SK-N-SH (cell line): ENCODE results near the gene PDE4D. TPM values are rescaled to one million over a fixed set of nuclear protein-coding genes. Genes with fewer than 3 reads are reported as not detected.

ENCODE experiments used
- CTCF ChIA-PET: fragments of 300-600, 350-600 bp; formaldehyde crosslinking; extraction: SDS; loops from one replicate; lab custom pipeline; 2021; lab: Yijun Ruan, JAX
- POLR2A ChIA-PET: fragments of 350-600 bp; sonication (Branson Sonifier 250); formaldehyde crosslinking; extraction: SDS; loops from one replicate; lab custom pipeline; 2020; ENCODE audit warnings: antibody characterized with exemption, inconsistent platforms; lab: Yijun Ruan, JAX
- DNase-seq: peaks from one replicate; pipeline ENCODE4 v3.0.0; 2012
- H2AFZ ChIP-seq: fragments of 200-600 bp; sonication (generic); 2 replicates; pipeline ENCODE4 v1.8.1; 2016; ENCODE audit warnings: antibody characterized with exemption, mild to moderate bottlenecking, low read depth
- H3F3A ChIP-seq: fragments of 200-600 bp; sonication (generic); replicated peaks from 2 replicates; pipeline ENCODE3; 2016; ENCODE audit warnings: antibody characterized with exemption, mild to moderate bottlenecking; ENCODE audit not compliant: insufficient read depth
- H3K27ac ChIP-seq, 2 experiments: fragments of 200-500 bp in 1 of 2; fragments of 200-600 bp in 1 of 2; sonication (Bioruptor generic) in 1 of 2; sonication (generic), shearing (Covaris generic) in 1 of 2; 2 replicates each; pipeline versions ENCODE4 v1.5.1 to v1.6.1; 2014 to 2016; ENCODE audit warnings: low read depth in 2 of 2, inconsistent platforms in 1 of 2, low read length in 1 of 2, mild to moderate bottlenecking in 1 of 2, mixed read lengths in 1 of 2
- H3K27me3 ChIP-seq: fragments of 200-600 bp; sonication (generic), shearing (Covaris generic); 2 replicates; pipeline ENCODE4 v1.6.1; 2016; ENCODE audit warnings: mixed run types; ENCODE audit not compliant: insufficient read depth
- H3K36me3 ChIP-seq, 2 experiments: fragments of 200-500 bp in 1 of 2; fragments of 200-600 bp in 1 of 2; sonication (Bioruptor generic) in 1 of 2; sonication (generic) in 1 of 2; replicated peaks in 1 of 2; 2 replicates each; pipeline versions ENCODE3 to v1.5.1; 2014 to 2016; ENCODE audit warnings: low read length in 1 of 2, mild to moderate bottlenecking in 1 of 2; ENCODE audit not compliant: insufficient read depth in 2 of 2, control insufficient read depth in 1 of 2
- H3K4me1 ChIP-seq, 2 experiments: fragments of 200-500 bp in 1 of 2; fragments of 200-600 bp in 1 of 2; sonication (Bioruptor generic) in 1 of 2; sonication (generic), shearing (Covaris generic) in 1 of 2; 2 replicates each; pipeline versions ENCODE4 v1.5.1 to v1.6.1; 2014 to 2016; ENCODE audit warnings: low read depth in 1 of 2, low read length in 1 of 2, mixed run types in 1 of 2; ENCODE audit not compliant: insufficient read depth in 2 of 2, control insufficient read depth in 1 of 2
- H3K4me2 ChIP-seq: fragments of 200-600 bp; sonication (generic), shearing (Covaris generic); 2 replicates; pipeline ENCODE4 v1.6.1; 2017; ENCODE audit warnings: mixed run types
- H3K4me3 ChIP-seq, 2 experiments: fragments of 200-500 bp in 1 of 2; fragments of 200-600 bp in 1 of 2; sonication (Bioruptor generic) in 1 of 2; sonication (generic), shearing (Covaris generic) in 1 of 2; 2 replicates each; pipeline versions ENCODE4 v1.5.1 to v1.8.1; 2014 to 2016; ENCODE audit warnings: low read depth in 2 of 2, inconsistent platforms in 1 of 2, low read length in 1 of 2, mild to moderate bottlenecking in 1 of 2, mixed read lengths in 1 of 2, moderate library complexity in 1 of 2
- H3K79me2 ChIP-seq: fragments of 200-600 bp; sonication (generic); 2 replicates; pipeline ENCODE4 v1.8.1; 2017; ENCODE audit warnings: mild to moderate bottlenecking; ENCODE audit not compliant: insufficient read depth
- H3K9ac ChIP-seq: fragments of 200-600 bp; sonication (generic); 2 replicates; pipeline ENCODE4 v1.6.1; 2017; ENCODE audit warnings: mixed run types
- H3K9me2 ChIP-seq: fragments of 200-600 bp; sonication (generic); 2 replicates; pipeline ENCODE4 v1.6.1; 2017; ENCODE audit warnings: mixed run types
- H3K9me3 ChIP-seq: fragments of 200-600 bp; sonication (generic); 2 replicates; pipeline ENCODE4 v1.6.1; 2017; ENCODE audit warnings: mixed run types, mild to moderate bottlenecking, moderate library complexity
- H4K20me1 ChIP-seq: fragments of 200-600 bp; sonication (generic); 2 replicates; pipeline ENCODE4 v1.6.1; 2017; ENCODE audit warnings: mild to moderate bottlenecking, mixed run types; ENCODE audit not compliant: insufficient read depth
- CHD2 ChIP-seq: fragments of 150-350 bp; IDR thresholded peaks from 2 replicates; pipeline ENCODE4 v1.6.1; 2018; ENCODE audit warnings: low read length; ENCODE audit not compliant: partially characterized antibody
- EZH2phosphoT487 ChIP-seq: fragments of 200-600 bp; sonication (generic); IDR thresholded peaks from 2 replicates; pipeline ENCODE4 v1.6.1; 2017; ENCODE audit warnings: low read depth, mixed run types, mild to moderate bottlenecking, antibody characterized with exemption, moderate library complexity, borderline replicate concordance
- FOSL2 ChIP-seq: IDR thresholded peaks from 2 replicates; pipeline ENCODE4 v1.4.0; 2012; ENCODE audit warnings: low read depth, mild to moderate bottlenecking, moderate library complexity, borderline replicate concordance
- FOXJ3 ChIP-seq: sonication (generic); formaldehyde crosslinking; IDR thresholded peaks from 2 replicates; pipeline ENCODE4 v1.5.1; 2020; ENCODE audit warnings: mild to moderate bottlenecking, missing genetic modification reagents
- GABPA ChIP-seq: IDR thresholded peaks from 2 replicates; pipeline ENCODE4 v1.4.0; 2012; ENCODE audit warnings: low read depth, mild to moderate bottlenecking
- GATA2 ChIP-seq: sonication (generic); formaldehyde crosslinking; IDR thresholded peaks from 2 replicates; pipeline ENCODE4 v1.5.0; 2020; ENCODE audit warnings: mild to moderate bottlenecking, missing genetic modification reagents
- JUND ChIP-seq: IDR thresholded peaks from 2 replicates; pipeline ENCODE4 v1.4.0; 2012
- MEF2A ChIP-seq: IDR thresholded peaks from 2 replicates; pipeline ENCODE4 v1.4.0; 2012; ENCODE audit warnings: low read depth, borderline replicate concordance
- MXI1 ChIP-seq: IDR thresholded peaks from 2 replicates; pipeline ENCODE4 v1.6.1; 2012; ENCODE audit warnings: mild to moderate bottlenecking, low read depth, low read length, improper control_type of control experiment
- NFIC ChIP-seq: IDR thresholded peaks from 2 replicates; pipeline ENCODE4 v1.4.0; 2012; ENCODE audit warnings: borderline replicate concordance
- RAD21 ChIP-seq: IDR thresholded peaks from 2 replicates; pipeline ENCODE4 v1.6.1; 2012; ENCODE audit warnings: mild to moderate bottlenecking, low read length
- RFX5 ChIP-seq: IDR thresholded peaks from 2 replicates; pipeline ENCODE4 v1.6.1; 2012; ENCODE audit warnings: mild to moderate bottlenecking, improper control_type of control experiment, low read length
- SIN3A ChIP-seq: IDR thresholded peaks from 2 replicates; pipeline ENCODE4 v1.6.1; 2012; ENCODE audit warnings: low read depth, mild to moderate bottlenecking, low read length, moderate library complexity, borderline replicate concordance
- SMC3 ChIP-seq: IDR thresholded peaks from 2 replicates; pipeline ENCODE4 v1.6.1; 2012; ENCODE audit warnings: low read depth, low read length, improper control_type of control experiment
- TAF1 ChIP-seq: IDR thresholded peaks from 2 replicates; pipeline ENCODE4 v1.6.1; 2012; ENCODE audit warnings: low read depth, mild to moderate bottlenecking, low read length, moderate library complexity, borderline replicate concordance
- TEAD4 ChIP-seq: IDR thresholded peaks from 2 replicates; pipeline ENCODE4 v1.4.0; 2012; ENCODE audit warnings: mild to moderate bottlenecking, borderline replicate concordance; ENCODE audit not compliant: insufficient read depth
- WGBS: methylation state at CpG from one replicate; pipeline ENCODE4 v1.1.6; 2017; ENCODE audit warnings: low lambda C conversion rate; 5-methylcytosine and 5-hydroxymethylcytosine counted together
- polyA plus RNA-seq, 3 experiments: library from polyadenylated mRNA; depleted of rRNA; stranded (reverse); fragments of >200 nt; gene quantifications; 2 replicates each; pipeline ENCODE4 v1.2.3, GENCODE V29; 2012
- TF ChIP-seq, protein P1 (sequence below): IDR thresholded peaks from 2 replicates; pipeline ENCODE4 v1.4.0; 2012; ENCODE audit warnings: low read depth, borderline replicate concordance
- TF ChIP-seq, protein P2 (sequence below): IDR thresholded peaks from 2 replicates; pipeline ENCODE4 v1.6.1; 2012; ENCODE audit warnings: mild to moderate bottlenecking, low read depth, low read length, moderate library complexity
- TF ChIP-seq, protein P3 (sequence below): IDR thresholded peaks from 2 replicates; pipeline ENCODE4 v1.4.0; 2012; ENCODE audit warnings: low read depth
- TF ChIP-seq, protein P4 (sequence below): IDR thresholded peaks from 2 replicates; pipeline ENCODE4 v1.4.0; 2012; ENCODE audit warnings: low read depth, borderline replicate concordance

Gene PDE4D
- polyA plus RNA-seq, 1 of the 3 experiments (the other 2 are of a cell fraction): 2.4 TPM

DNA sequence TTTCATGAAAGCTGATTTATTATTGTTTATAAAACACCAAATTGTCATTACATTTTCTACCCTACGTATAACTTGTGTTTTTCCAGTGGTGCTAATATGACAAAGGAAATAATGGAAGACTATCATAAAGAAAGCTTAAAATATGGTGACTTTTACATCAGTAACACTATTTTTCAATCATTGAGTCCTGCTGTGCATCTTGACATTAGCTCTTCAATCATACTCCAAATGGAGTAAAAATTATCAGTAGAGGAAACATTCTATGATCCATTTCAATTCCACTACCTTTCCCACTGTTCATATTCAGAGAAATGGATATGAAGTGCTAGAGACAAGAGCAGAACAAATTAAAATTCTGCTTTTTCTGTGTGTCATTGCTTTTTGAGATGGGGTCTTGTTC is 774.0 kb downstream of the PDE4D start (continued):
- TF ChIP-seq RFX5 (no peak), MEF2A (no peak), SIN3A (no peak), NFIC (no peak), GATA2 (CRISPR knock-in tag) (no peak)
- TF ChIP-seq, protein P1, sequence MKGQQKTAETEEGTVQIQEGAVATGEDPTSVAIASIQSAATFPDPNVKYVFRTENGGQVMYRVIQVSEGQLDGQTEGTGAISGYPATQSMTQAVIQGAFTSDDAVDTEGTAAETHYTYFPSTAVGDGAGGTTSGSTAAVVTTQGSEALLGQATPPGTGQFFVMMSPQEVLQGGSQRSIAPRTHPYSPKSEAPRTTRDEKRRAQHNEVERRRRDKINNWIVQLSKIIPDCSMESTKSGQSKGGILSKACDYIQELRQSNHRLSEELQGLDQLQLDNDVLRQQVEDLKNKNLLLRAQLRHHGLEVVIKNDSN: no peak
- TF ChIP-seq, all 33 proteins: peak for 0

DNA sequence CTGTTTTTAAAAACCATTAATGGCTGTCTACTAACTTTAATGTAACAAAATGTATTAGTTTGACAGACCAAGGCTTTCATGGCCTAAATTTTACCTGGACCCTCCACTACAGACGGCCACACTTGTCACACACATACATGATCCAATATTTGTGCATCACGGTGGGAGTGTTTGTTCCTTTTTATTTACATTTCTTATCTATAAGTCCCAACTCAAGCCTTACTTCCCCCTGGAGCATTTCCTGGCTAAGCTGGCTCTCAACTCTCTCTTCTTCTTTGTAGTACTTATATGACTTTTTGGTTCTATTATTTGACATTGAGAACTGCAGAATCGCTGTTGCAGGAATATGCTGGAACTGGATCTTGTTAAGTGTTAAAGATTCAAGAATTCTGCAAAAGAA is 776.2 kb downstream of the PDE4D start:
- H3K27me3 ChIP-seq: no peaks in the 10 kb centered on the region
- no peaks in the 10 kb centered on the region for H3K36me3 ChIP-seq
- H3K4me2 ChIP-seq: no peak overlapping the region
- H4K20me1 ChIP-seq: no peaks in the 10 kb centered on the region
- no peak overlapping the region for H3K27ac ChIP-seq
- H3K9ac ChIP-seq: no peak overlapping the region
- H3K79me2 ChIP-seq: no peaks in the 10 kb centered on the region
- no peak overlapping the region for H2AFZ ChIP-seq
- no peak for DNase-seq
- TF ChIP-seq NFIC (no peak), SMC3 (no peak), FOXJ3 (CRISPR knock-in tag) (no peak), EZH2phosphoT487 (no peak), MXI1 (no peak), TEAD4 (no peak), RAD21 (no peak)
- H3K4me3 ChIP-seq: no peak overlapping the region
- CTCF ChIA-PET: interaction anchor here (1.2 kb wide), 1 partner anchor 83 kb away, joined by 3 read pairs; no protein-coding TSS in a partner anchor
- no peaks in the 10 kb centered on the region for H3K9me2 ChIP-seq
- POLR2A ChIA-PET: no interaction called here
- peaks cover 6 to 8% of the 10 kb centered on the region in 2 experiments; a peak in 3 of 4 replicates for H3K4me1 ChIP-seq
- H3K9me3 ChIP-seq: no peaks in the 10 kb centered on the region
- 86% methylated on average over 3 of the region's 3 CpGs for WGBS
- no peaks in the 10 kb centered on the region for H3F3A ChIP-seq

DNA sequence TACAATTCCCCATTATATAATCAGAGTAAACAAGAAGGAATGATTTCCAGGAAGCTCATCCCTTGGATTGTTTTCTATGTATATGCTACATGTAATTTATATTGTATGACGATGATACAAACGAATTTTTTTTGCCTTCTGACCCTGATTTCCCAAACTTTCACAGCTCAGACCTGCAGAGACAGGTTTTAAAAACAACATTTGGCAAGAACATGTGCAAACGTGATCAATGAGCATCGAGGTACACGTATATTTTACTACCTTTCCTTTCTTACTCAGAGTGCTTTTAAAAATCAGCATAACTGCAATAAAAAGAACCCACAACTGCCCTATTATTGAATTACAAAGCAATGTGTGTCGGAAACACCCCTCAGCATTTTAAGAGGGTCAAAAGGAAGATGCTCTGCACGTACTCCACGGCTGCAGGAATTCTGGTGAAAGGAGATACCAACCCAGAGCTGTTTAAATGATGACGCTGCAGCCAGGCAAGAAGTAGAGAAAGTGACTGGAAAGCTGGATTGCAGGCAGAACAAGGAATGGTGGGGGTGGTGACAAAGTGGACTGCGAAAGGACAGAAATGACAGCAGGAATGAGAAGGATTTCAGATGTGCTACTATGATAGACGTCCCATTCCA is 777.2 kb downstream of the PDE4D start:
- 64% methylated on average over 11 of the region's 11 CpGs for WGBS
- no peaks in the 10 kb centered on the region for H3K36me3 ChIP-seq
- POLR2A ChIA-PET: interaction anchor here (0.9 kb wide), 1 partner anchor 11 kb away, joined by 3 read pairs; no protein-coding TSS in a partner anchor
- H3K4me2 ChIP-seq: no peak overlapping the region
- H4K20me1 ChIP-seq: no peaks in the 10 kb centered on the region
- DNase-seq: no peak
- H3K27ac ChIP-seq: peak overlapping the region in 1 of 2 experiments; percentile 36; a peak in 1 of 4 replicates
- peaks cover 6 to 8% of the 10 kb centered on the region in 2 experiments; a peak in 3 of 4 replicates for H3K4me1 ChIP-seq
- no peaks in the 10 kb centered on the region for H3K9me2 ChIP-seq
- no peak overlapping the region for H3K4me3 ChIP-seq
- CTCF ChIA-PET: interaction anchor here (0.8 to 1.9 kb wide), 4 partner anchors 9 to 84 kb away, joined by 3 to 8 read pairs (median 4); no protein-coding TSS in a partner anchor
- no peak overlapping the region for H3K9ac ChIP-seq
- no peaks in the 10 kb centered on the region for H3K9me3 ChIP-seq
- no peaks in the 10 kb centered on the region for H3K79me2 ChIP-seq
- H3F3A ChIP-seq: no peaks in the 10 kb centered on the region
- H2AFZ ChIP-seq: no peak overlapping the region
- no peaks in the 10 kb centered on the region for H3K27me3 ChIP-seq
- no peak for TF ChIP-seq GABPA
- no peak for TF ChIP-seq SIN3A
- no peak for TF ChIP-seq FOSL2
- no peak for TF ChIP-seq TAF1
- no peak for TF ChIP-seq CHD2
- TF ChIP-seq, protein P2, sequence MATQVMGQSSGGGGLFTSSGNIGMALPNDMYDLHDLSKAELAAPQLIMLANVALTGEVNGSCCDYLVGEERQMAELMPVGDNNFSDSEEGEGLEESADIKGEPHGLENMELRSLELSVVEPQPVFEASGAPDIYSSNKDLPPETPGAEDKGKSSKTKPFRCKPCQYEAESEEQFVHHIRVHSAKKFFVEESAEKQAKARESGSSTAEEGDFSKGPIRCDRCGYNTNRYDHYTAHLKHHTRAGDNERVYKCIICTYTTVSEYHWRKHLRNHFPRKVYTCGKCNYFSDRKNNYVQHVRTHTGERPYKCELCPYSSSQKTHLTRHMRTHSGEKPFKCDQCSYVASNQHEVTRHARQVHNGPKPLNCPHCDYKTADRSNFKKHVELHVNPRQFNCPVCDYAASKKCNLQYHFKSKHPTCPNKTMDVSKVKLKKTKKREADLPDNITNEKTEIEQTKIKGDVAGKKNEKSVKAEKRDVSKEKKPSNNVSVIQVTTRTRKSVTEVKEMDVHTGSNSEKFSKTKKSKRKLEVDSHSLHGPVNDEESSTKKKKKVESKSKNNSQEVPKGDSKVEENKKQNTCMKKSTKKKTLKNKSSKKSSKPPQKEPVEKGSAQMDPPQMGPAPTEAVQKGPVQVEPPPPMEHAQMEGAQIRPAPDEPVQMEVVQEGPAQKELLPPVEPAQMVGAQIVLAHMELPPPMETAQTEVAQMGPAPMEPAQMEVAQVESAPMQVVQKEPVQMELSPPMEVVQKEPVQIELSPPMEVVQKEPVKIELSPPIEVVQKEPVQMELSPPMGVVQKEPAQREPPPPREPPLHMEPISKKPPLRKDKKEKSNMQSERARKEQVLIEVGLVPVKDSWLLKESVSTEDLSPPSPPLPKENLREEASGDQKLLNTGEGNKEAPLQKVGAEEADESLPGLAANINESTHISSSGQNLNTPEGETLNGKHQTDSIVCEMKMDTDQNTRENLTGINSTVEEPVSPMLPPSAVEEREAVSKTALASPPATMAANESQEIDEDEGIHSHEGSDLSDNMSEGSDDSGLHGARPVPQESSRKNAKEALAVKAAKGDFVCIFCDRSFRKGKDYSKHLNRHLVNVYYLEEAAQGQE: no peak
- TF ChIP-seq, protein P3, sequence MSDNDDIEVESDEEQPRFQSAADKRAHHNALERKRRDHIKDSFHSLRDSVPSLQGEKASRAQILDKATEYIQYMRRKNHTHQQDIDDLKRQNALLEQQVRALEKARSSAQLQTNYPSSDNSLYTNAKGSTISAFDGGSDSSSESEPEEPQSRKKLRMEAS: no peak
- TF ChIP-seq MEF2A: no peak
- TF ChIP-seq NFIC: no peak
- TF ChIP-seq JUND: no peak
- TF ChIP-seq, protein P4, sequence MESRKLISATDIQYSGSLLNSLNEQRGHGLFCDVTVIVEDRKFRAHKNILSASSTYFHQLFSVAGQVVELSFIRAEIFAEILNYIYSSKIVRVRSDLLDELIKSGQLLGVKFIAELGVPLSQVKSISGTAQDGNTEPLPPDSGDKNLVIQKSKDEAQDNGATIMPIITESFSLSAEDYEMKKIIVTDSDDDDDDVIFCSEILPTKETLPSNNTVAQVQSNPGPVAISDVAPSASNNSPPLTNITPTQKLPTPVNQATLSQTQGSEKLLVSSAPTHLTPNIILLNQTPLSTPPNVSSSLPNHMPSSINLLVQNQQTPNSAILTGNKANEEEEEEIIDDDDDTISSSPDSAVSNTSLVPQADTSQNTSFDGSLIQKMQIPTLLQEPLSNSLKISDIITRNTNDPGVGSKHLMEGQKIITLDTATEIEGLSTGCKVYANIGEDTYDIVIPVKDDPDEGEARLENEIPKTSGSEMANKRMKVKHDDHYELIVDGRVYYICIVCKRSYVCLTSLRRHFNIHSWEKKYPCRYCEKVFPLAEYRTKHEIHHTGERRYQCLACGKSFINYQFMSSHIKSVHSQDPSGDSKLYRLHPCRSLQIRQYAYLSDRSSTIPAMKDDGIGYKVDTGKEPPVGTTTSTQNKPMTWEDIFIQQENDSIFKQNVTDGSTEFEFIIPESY: no peak
